ENCODE measurements around the gene COL4A2.

Gene COL4A2

DNA sequence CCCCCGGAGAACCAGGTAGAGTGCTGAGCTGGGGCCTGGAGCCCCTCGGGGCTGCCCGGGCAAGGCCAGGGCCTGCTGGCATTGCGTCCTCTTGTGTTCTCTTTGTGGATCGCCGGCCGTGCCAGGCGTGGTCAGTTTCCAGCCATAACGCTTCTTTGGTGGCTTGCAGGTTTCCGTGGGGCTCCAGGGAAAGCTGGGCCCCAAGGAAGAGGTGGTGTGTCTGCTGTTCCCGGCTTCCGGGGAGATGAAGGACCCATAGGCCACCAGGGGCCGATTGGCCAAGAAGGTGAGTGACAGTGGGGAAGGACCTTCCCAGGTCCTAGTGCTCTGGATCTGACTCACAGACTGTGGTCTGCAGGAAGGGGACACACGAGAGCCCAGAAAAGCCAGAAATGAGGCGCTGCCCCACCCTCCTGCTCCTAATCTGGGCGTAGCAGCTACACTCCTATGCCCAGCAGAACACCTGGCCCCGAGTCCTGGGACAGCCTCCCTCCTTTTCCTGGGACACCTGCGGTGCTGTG is 197.0 kb downstream of the COL4A2 start:
- no peak for DNase-seq

DNA sequence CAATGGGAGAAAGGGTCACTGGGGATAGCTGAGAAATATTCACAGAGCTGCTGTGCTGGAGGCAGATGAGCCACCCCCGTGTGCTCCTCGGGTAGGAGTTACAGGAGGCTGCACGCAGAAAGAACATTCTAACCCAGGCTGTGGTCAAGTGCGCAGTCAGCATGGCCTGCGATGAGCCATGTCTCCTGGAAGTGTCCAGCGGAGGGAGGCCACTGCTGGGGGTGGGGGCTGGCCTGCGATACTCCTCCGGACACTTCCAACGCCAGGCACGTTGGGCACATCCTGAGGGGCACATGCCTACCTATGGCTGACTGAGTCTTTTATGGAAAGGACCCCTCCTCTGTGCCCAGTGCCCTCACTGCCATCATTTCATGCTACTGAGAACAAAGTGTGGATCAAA is 198.5 kb downstream of the COL4A2 start:
- no peak for DNase-seq

DNA sequence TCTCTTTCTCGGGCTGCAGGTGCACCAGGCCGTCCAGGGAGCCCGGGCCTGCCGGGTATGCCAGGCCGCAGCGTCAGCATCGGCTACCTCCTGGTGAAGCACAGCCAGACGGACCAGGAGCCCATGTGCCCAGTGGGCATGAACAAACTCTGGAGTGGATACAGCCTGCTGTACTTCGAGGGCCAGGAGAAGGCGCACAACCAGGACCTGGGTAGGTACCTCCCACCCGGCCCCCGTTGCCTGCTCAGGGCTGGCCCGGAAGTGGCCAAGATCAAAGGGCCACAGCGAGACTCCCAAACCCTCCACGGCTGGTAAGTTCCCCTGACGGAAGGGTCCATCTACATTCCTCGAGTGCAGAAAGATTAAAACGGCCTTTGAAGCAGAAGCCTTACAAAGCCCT is 199.3 kb downstream of the COL4A2 start:
- no peak for DNase-seq

DNA sequence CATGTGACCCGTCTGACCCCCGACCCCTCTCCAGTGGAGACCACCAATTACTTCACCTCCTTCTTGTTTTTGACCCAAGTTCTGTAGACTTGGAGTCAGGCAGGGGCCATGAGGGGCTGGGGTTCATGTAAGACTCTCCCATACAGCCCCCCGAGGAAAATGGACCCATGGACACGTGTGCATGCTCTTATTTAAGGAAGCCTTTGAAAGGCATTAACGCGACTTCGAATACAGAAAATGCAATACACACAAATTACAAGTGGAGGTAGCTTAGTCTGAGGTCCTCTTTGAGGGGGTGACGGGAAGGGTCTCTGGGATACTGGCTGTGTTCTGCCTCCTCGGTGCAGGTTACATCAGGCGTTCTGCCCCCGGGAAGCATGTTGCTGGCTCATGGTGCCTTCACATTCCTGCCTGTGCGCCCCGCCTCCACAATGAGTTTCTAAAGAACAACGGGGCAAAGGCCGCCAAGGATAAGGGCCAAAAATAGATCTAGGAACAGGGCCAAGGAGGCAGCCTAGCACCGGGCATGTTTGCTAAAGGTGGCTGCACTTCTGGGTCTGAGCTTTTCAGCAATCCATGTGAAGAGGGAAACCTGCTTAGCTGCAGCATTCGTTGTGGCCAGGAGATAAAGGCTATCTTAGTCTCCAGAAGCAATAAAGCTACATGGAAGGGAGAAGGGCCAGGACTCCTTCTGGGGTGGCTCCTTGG is 199.9 kb downstream of the COL4A2 start:
- DNase-seq: no peak

DNA sequence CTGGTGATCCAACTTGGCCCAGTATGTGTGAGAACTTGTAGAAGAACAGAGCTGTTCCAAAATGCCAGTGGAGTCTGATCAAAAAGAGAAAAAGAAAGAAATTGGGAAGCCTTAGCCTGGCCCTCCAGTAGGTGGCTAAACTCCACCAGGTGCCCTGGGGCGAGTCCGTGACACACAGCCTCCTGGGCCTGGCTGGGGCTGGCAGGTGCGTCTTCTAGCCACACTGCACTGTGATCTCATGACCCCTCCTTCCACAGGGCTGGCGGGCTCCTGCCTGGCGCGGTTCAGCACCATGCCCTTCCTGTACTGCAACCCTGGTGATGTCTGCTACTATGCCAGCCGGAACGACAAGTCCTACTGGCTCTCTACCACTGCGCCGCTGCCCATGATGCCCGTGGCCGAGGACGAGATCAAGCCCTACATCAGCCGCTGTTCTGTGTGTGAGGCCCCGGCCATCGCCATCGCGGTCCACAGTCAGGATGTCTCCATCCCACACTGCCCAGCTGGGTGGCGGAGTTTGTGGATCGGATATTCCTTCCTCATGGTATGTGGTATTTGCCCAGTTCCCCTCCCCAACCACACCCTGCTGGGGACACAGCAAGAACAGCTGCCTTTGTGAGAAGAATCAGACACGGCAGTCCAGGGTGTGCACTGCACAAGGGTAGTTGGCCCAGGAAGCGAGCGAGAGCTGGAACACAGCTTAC is 200.7 kb downstream of the COL4A2 start:
- DNase-seq: no peak

DNA sequence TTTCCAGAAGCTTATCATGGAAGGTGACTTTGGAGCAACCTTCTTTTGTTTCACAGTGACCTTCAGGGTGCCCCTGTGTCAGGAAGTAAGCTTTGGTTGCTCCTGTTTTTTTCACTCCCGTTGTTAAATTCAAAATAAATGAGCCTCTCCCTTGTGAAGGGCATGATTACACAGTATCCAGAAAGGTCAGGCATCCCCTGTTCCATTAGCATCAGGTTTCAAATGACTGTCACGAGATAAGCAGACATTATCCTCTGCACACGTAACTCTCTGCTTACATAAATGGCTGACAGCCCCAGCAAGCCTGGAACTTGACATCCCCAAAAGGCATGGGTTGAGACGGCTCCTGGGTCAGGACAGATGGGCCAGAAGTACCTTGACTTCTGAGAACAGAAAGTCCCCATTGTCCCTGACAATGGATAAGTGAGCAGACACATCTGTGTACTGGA is 202.4 kb downstream of the COL4A2 start:
- no peak for DNase-seq

DNA sequence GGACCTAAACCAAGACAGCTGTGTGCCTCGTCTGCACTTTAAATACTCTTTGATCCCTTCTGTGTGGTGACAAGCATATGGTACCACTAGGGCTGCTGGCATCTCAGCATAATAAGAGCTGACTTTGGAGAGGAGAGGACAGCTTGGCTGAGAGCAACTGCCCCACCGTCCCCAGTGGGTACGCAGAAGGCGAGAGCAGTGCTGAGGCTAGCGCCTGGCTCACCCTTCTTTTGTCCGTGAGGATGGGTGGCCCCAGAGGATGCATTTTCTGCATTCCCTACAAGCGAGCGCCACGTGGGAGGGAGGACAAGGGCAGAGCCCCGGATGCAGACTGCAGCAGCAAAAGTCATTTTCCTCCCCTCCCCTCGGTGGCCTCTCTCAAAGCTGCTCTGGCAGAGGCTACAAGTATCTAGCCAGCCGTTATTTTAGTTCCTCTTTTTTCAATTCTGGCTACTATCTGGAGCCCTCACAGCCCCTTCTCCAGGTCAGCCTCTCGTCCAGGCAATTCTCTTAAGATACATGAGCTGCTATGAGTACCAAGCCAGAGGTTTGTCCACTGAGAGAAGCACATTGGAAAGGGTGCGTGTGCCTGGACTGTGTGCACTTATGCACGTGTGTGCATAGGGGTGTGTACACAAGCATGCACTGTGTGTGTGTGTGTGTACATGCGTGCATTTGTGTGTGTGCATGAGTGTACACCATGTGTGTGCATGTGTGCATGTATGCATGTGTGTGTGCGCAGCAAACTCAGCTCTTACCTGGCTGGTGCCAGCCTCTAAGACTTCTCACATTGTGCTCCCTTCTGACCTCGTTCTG is 203.1 kb downstream of the COL4A2 start:
- no peak for DNase-seq

DNA sequence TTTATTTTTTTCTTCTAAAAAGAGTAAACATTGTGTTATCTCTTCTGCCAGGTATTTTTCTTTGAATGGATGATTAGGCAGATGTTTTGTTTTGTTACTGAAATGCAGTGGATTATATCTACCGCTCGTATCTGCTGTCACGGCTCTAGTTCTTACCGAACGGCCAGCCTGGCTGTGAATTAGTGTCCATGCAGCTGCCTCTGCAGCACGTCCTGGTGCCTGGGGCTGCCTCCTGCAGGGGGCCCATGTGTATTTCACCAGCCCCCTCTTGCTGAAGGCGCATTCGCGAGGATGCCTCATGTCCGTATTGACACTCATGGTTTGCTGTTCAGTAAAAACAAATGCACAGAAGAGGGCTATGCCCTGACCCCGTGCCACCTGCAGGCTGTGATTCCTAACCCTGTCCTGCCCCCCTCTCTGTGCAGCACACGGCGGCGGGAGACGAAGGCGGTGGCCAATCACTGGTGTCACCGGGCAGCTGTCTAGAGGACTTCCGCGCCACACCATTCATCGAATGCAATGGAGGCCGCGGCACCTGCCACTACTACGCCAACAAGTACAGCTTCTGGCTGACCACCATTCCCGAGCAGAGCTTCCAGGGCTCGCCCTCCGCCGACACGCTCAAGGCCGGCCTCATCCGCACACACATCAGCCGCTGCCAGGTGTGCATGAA is 204.6 kb downstream of the COL4A2 start:
- DNase-seq: no peak

DNA sequence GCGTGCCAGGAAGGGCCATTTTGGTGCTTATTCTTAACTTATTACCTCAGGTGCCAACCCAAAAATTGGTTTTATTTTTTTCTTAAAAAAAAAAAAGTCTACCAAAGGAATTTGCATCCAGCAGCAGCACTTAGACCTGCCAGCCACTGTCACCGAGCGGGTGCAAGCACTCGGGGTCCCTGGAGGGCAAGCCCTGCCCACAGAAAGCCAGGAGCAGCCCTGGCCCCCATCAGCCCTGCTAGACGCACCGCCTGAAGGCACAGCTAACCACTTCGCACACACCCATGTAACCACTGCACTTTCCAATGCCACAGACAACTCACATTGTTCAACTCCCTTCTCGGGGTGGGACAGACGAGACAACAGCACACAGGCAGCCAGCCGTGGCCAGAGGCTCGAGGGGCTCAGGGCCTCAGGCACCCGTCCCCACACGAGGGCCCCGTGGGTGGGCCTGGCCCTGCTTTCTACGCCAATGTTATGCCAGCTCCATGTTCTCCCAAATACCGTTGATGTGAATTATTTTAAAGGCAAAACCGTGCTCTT is 205.2 kb downstream of the COL4A2 start:
- DNase-seq: no peak

DNA sequence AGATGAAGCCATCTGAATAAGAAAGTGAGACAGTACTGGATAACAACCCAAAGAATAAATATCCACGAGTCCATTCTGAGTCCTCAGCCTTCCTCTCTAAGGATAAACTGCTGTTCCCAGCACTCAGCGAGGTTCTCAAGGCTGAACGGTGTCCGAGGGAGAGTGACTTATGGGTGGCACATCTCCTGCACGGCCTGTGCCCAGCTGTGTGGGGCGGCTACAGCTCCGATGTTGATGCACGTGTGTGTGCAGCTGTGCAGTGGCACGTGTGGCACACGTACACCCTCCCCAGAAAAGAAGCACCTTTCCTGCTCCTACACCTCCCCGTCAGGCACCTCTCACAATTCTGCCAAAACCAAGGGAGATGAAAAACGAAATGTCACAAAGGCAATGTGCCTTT is 209.4 kb downstream of the COL4A2 start:
- DNase-seq: no peak

DNA sequence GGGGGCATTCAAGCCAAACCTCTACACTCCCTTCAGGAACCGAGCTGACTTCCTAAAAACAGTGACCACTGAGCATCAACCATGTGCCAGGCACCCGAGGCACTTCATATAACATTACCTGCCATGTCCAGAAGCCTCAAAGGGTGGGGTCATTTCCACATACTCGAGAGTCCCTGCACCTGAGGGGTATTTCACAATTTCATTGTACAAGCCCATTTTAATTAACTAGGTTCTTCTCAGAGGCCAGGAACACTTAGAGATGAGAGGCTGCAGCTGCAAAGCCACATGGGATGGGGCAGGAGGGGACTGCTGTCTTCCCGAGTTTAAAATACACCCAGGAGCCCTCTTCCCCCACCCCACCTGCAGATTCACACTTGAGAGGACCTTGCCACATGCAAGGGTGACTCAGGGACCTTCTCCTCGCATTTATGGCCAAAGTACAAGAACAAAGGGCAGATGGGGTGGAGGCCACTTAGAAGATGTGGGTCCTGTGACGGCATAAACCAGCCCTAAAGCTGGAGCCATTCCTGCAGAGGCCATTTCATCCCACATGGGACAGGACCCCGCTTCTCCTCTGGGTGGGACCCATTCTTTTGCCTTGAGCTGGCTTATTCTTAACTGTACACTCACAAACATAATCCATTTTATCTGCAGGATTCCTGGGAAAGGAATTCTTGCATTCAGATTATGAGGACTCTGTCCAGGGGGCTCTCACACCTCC is 210.6 kb downstream of the COL4A2 start:
- DNase-seq: no peak

DNA sequence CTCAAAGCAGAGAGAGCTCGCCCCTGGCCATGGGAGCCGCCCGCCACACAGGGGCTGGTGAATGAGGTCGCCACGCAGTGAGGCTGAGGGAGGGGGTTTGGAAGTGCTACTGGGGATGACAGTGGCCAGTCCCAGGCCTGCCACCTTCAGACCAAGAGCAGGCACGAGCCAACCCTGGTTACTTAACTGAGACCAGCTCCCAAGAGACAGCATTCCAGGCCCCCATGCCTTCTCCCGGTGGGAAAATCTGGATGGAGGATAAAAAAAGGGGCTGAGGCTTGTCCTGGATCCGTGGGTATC is 211.1 kb downstream of the COL4A2 start:
- no peak for DNase-seq

DNA sequence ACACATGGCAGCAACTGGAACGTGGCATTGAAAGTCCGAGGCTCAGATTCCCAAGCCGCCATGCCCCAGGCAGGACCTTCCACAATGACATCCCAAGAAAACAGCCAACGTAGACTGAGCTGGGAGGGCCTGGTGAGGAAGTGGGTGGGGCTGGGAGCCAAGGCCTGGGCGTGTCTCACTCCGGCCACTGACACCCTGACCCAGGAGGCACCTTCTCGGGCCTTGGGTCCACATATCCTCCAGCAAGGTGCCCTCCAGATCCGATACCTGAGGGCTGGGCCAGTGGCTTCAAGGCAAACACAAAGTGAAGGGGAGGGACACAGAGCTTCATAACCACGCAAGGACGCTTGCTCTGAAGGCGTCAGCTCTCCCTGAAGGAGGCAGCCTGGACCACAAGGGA is 211.5 kb downstream of the COL4A2 start:
- DNase-seq: no peak

DNA sequence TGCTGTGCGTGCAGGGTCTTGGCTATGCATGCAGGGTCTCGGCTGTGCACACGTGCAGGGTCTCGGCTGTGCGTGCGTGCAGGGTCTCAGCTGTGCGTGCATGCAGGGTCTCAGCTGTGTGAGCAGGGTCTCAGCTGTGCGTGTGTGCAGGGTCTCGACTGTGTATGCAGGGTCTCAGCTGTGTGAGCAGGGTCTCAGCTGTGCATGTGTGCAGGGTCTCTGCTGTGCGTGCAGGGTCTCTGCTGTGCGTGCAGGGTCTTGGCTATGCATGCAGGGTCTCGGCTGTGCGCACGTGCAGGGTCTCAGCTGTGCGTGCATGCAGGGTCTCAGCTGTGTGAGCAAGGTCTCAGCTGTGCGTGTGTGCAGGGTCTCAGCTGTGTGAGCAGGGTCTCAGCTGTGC is 212.0 kb downstream of the COL4A2 start:
- no peak for DNase-seq

DNA sequence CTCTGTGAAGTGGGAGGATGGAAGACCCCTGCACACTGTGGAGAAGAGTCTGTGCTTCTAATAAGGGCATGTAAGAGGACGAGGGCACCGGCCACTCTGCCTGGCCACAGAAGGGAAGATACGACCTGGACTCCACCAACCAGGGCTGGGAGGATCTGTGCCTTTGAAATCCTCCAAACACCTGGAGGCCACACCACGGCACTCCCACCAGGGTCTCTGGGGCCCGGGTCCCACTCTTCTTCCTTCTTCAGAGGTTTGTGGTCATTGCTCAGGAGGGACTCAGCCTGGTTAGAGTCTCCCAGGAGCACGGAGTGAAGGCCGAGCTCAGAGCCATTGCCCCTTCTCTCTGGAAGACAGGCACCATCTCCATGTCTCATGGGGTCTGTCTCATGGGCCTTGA is 212.4 kb downstream of the COL4A2 start:
- DNase-seq: no peak

DNA sequence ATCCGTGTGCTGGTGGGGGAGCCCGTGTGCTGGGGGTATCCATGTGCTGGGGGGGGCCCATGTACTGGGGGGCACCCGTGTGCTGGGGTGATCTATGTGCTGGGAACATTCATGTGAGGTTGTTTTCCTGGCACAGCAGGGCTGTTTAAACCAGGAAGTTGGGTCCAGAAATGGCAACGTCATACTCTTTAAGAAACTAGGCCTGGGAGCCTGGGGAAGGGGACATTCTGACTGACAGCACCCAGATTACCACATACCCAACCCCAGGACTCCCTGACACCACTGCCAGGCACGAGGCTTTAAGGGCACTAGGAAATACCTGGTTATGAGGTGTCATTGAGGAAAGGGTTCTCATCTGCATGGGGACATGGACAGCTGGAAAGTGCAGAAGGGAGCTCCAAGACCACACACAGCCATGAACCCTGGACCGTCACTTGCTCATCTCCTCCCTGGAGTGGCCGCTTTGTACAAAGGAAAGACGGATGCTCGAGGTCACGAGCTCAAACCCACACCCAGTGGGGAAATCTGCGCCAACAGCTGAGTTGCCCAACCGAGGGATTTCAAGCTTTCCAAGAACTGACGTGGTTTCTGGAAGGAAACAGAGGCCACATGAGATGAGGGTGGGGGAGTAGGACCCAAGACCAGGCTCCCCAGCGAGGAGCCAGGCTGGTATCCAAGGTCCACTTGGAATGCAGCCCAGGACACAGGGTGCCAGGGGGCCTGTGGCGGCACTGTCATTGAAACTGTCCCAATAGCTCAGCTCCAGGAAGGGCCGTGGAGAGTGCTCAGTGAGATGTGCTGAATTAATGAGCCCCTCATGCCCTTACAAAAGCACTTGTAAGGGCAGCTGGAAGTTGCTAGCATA is 213.6 kb downstream of the COL4A2 start:
- DNase-seq: no peak

DNA sequence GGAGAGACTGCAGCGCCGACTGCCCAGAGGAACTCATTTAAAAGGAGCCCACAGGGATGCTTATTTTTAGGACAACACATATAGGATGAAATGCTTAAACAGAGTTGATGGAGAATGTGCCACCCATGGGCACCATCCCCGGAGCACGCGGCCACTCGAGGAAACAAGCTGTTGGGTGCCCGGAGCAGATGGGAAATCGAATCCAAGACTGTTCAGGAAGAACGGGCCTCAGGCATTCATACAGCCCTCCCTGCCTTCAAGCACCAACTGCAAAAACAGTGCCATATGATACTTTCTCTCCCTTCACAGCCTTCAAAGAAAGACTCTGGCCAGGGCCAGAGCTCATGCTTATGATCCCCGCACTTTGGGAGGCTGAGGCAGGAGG is 214.2 kb downstream of the COL4A2 start:
- DNase-seq: no peak

DNA sequence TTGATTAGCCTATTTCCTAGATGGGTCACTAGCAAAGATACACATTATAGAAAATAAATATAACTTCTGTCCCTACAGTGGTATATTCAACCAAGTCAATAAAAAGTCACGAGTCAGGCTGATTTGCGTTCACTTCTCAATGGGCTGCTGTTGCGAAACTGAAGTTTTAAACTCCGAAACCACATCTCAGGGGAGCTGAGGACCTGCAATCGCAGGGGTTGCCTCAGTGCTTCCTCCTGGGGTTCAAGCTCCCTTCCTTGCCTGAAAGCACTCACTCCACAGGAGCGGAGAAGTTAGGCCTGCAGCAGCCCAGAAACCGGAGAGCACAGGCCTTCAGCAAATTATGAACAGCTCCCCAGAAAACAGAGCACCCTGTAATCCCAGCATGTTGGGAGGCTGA is 214.9 kb downstream of the COL4A2 start:
- DNase-seq: no peak

DNA sequence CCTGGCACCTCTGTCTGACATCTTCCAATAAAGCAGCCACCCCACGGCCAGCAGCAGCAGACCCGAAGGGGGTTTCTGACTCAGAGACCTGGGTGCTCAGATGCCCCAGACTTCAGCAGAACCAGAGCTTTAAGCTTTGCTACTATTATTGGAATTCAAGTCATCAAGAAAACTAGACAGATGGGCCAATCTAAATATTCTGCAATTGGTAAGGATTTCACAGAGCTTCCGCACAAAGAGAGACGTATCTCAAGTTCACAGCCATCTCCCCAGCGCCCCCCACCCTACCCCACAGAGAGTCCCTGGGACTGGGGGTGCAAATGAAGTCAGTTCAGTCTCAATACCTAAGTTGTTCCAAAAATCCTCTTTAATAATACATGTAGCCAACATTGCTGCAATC is 215.6 kb downstream of the COL4A2 start:
- DNase-seq: no peak

DNA sequence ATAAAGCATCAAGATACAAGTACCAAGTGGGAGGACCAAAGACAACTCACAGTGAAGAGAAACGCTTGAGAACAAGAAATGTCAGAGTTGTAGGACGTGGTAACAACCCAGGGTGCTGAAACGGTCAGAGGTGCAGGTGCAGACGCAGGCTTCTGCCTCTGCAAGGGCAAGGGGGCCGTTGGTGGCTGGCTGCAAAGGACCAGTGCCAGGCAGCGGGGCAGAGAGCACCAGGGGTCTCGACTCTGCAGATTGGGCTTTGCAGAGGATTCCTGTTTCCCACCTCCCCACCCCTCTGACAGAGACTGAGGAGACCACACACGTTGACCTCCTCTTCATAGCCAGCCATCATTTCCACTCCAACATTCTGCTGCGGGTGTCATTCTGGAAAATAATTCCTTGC is 216.1 kb downstream of the COL4A2 start:
- no peak for DNase-seq

DNA sequence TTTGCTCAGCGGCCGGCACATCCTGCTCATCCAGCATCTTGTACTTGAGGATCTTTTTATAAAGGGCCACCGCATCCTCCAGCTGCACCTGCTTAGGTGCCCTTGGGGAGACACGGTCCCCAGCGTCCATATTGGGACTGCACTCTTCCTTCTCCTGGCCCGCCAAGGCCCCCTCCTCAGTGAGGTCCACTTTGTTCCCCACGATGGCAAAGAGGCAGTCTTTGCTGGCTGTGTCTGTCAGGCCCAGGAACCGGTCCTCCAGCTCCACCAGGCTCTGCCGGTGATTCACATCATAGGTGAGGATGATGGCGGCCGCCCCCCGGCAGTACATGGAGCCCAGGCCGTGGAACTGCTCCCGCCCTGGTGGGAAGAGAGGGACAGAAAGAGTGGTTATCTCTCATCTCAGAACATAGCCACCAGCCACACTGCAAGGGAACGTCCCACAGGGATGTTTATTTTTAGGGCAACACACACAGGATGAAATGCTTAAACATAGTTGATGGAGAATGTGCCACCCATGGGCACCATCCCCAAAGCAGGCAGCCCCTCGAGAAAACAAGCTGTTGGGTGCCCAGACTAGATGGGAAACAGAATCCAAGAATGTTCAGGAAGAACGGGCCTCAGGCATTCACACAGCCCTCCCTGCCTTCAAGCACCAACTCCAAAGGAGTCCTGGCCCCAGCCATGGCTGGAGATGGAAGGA is 216.9 kb downstream of the COL4A2 start:
- no peak for DNase-seq
